Measurements from ENCODE around the gene METTL2A.
"Not testable (repeated sequence)": the region's sequence is repeated elsewhere in the genome, so short reads cannot be mapped to it uniquely, and the experiment has no call there.

METTL2A gene

GRCh38 chr17:62473030-62473982 lies 49.6 kb downstream of the METTL2A start:
- not testable (repeated sequence) for DNase-seq

- DNase-seq: not testable (repeated sequence)
These were observed 53.4 kb downstream of the METTL2A start for GRCh38 chr17:62477111-62477510.

GRCh38 chr17:62477718-62478408 lies 54.2 kb downstream of the METTL2A start:
- DNase-seq: peak; percentile 64

- peak; percentile 50 for DNase-seq
These were observed 54.8 kb downstream of the METTL2A start, which contains the start of gene TLK2 for GRCh38 chr17:62478424-62478879. TLK2 (plus strand) TSS chr17:62478825; CDS start chr17:62481126, 2,301 bp downstream.

- peak; percentile 65 for DNase-seq
These were observed 55.4 kb downstream of the METTL2A start for GRCh38 chr17:62478880-62479638.

GRCh38 chr17:62479639-62480258 lies 56.1 kb downstream of the METTL2A start:
- peak; percentile 70 for DNase-seq

- DNase-seq: not testable (repeated sequence)
These were observed 58.9 kb downstream of the METTL2A start for GRCh38 chr17:62482553-62482952.

GRCh38 chr17:62490990-62491389 lies 67.3 kb downstream of the METTL2A start:
- DNase-seq: not testable (repeated sequence)

GRCh38 chr17:62493049-62493655 lies 69.5 kb downstream of the METTL2A start:
- not testable (repeated sequence) for DNase-seq

- DNase-seq: not testable (repeated sequence)
These were observed 70.4 kb downstream of the METTL2A start for GRCh38 chr17:62494073-62494472.

GRCh38 chr17:62496344-62496743 lies 72.6 kb downstream of the METTL2A start:
- not testable (repeated sequence) for DNase-seq

GRCh38 chr17:62498796-62499195 lies 75.1 kb downstream of the METTL2A start:
- not testable (repeated sequence) for DNase-seq
